ENCODE data around the gene NCOA6. TPM values are rescaled to one million over a fixed set of nuclear protein-coding genes. Genes with fewer than 3 reads are reported as not detected.
A peak's percentile ranks its signal among the peaks of the same experiment; 100 is the strongest.

The NCOA6 gene
- total RNA-seq, 1 donor from 2014 or later: 14.0 TPM

DNA sequence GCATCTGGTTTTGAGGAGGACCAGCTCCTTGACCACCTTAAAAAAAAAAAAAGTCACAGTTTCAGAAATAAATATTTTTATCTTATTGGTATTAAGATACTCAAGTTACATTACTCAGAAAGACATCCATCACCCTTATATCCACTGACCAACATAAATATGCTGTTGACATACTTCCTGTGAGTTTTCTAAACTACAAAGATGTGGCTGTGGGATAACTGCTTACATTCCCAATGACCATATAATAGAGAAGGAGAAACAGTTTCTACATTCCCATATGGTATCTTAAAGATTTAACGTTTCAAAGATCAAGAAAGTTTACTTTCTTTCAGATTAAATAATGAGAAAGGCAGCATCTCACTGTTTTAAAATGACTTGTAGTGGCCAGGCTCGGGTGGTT lies 75.0 kb downstream of the NCOA6 start:
- intact Hi-C loops (cut with micrococcal nuclease): no loop called here
- Histone ChIP-seq H3K27me3 (ENCODE audit: low read depth) (no peaks in the 10 kb centered on the region), H3K4me1 (peaks cover 27% of the 10 kb centered on the region), H3K4me3 (no peak overlapping the region), H3K27ac (replicated peaks) (no peak overlapping the region), H3K36me3 (peaks cover 73% of the 10 kb centered on the region), H3K9me3 (replicated peaks) (no peaks in the 10 kb centered on the region)
- DNase-seq: no peak
- TF ChIP-seq, protein P1, sequence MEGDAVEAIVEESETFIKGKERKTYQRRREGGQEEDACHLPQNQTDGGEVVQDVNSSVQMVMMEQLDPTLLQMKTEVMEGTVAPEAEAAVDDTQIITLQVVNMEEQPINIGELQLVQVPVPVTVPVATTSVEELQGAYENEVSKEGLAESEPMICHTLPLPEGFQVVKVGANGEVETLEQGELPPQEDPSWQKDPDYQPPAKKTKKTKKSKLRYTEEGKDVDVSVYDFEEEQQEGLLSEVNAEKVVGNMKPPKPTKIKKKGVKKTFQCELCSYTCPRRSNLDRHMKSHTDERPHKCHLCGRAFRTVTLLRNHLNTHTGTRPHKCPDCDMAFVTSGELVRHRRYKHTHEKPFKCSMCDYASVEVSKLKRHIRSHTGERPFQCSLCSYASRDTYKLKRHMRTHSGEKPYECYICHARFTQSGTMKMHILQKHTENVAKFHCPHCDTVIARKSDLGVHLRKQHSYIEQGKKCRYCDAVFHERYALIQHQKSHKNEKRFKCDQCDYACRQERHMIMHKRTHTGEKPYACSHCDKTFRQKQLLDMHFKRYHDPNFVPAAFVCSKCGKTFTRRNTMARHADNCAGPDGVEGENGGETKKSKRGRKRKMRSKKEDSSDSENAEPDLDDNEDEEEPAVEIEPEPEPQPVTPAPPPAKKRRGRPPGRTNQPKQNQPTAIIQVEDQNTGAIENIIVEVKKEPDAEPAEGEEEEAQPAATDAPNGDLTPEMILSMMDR (IDR thresholded peaks at IDR 0.05; ENCODE audit: borderline replicate concordance): no peak

DNA sequence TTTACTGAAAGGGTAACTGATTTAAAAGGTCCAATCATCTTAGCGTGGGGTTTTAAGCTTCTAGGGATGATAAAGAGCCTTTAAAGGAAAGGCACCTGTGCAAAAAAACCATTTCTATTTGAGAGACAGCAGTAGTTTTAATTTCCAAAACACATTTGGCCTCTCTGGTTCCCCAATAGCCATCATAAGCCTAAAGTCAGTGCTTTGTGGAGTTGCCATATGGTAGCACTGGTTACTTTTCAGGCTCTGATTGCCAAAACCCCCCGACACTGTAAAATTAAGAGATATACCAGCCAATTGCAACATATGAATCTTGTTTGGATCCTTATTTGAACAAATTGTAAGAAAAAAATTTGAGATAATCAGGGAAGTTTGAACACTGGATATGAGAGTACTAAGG lies 76.7 kb downstream of the NCOA6 start:
- Histone ChIP-seq H3K27me3 (ENCODE audit: low read depth) (no peaks in the 10 kb centered on the region), H3K4me3 (no peak overlapping the region), H3K9me3 (replicated peaks) (no peaks in the 10 kb centered on the region), H3K27ac (replicated peaks) (no peak overlapping the region), H3K36me3 (peaks cover 63% of the 10 kb centered on the region), H3K4me1 (peaks cover 43% of the 10 kb centered on the region)
- no peak for DNase-seq
- intact Hi-C loops (cut with micrococcal nuclease): no loop called here
- TF ChIP-seq, protein P1 (IDR thresholded peaks at IDR 0.05; ENCODE audit: borderline replicate concordance): no peak

DNA sequence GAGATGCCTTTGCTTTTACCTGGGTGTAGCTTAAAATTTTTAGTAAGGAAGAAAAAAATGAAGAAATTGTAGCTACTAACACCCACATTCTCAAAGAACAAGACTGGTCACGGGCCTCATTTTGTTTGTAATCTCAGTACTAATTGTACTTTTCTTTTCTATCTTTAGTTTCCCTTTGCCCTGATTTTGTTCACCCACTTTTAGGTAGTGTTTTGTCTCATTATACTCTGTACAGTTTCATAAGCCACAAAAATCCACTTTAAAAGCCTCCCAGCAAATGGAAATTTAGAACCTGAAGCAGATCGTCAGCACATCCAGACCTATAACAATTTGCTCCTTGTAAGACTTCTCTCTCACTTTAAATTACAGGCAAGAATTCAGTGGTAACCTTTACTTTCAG lies 78.0 kb downstream of the NCOA6 start:
- H3K36me3 ChIP-seq: peaks cover 65% of the 10 kb centered on the region
- H3K4me1 ChIP-seq: peaks cover 47% of the 10 kb centered on the region
- TF ChIP-seq, protein P1 (IDR thresholded peaks at IDR 0.05; ENCODE audit: borderline replicate concordance): no peak
- no peaks in the 10 kb centered on the region for H3K27me3 ChIP-seq (ENCODE audit: low read depth)
- peak overlapping the region; percentile 49 for H3K27ac ChIP-seq (replicated peaks)
- intact Hi-C loops (cut with micrococcal nuclease): no loop called here
- H3K9me3 ChIP-seq (replicated peaks): no peaks in the 10 kb centered on the region
- H3K4me3 ChIP-seq: no peak overlapping the region
- no peak for DNase-seq

GRCh38 chr20:34746674-34747073 lies 78.8 kb downstream of the NCOA6 start:
- Histone ChIP-seq H3K9me3 (replicated peaks) (no peaks in the 10 kb centered on the region), H3K27me3 (ENCODE audit: low read depth) (no peaks in the 10 kb centered on the region), H3K27ac (replicated peaks) (peak overlapping the region; percentile 49), H3K36me3 (peaks cover 66% of the 10 kb centered on the region), H3K4me1 (peaks cover 52% of the 10 kb centered on the region), H3K4me3 (no peak overlapping the region)
- TF ChIP-seq, protein P1 (IDR thresholded peaks at IDR 0.05; ENCODE audit: borderline replicate concordance): no peak
- DNase-seq: no peak
- intact Hi-C loops (cut with micrococcal nuclease): no loop called here

DNA sequence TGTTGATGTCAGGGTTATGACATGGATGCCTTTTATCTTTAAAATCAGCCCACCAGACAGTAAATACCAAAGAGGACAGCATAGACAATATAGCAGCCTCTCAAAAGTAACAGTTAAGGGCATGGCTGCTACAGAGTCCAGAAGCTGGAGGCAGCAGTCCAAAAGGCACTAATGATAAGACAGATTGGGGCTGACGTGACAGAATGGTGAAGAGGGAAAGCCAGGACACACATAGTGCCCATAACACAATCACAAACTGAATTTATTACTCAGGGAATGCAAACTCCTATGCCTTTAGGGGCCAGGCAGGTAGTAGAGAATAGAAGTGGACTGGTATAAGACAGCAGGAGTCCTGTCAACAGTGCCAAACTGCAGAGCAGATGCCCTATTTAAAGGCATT lies 80.6 kb downstream of the NCOA6 start:
- intact Hi-C loops (cut with micrococcal nuclease): no loop called here
- H3K36me3 ChIP-seq: peaks cover 69% of the 10 kb centered on the region

More for the DNA sequence above, 80.6 kb downstream of the NCOA6 start:
- TF ChIP-seq, protein P1 (IDR thresholded peaks at IDR 0.05; ENCODE audit: borderline replicate concordance): no peak
- DNase-seq: no peak
- Histone ChIP-seq H3K27ac (replicated peaks) (peak overlapping the region; percentile 73), H3K4me3 (no peak overlapping the region), H3K27me3 (ENCODE audit: low read depth) (no peaks in the 10 kb centered on the region), H3K9me3 (replicated peaks) (no peaks in the 10 kb centered on the region), H3K4me1 (peaks cover 63% of the 10 kb centered on the region)

Measured in left ventricle myocardium inferior (tissue), 1 donor.